Effector CD8-positive, alpha-beta T cell (primary cell): ENCODE measurements around the gene ADCY7.

Experiments
- DNase-seq: peaks from one replicate; lab custom pipeline; 2025; lab: John Stamatoyannopoulos, UW

Gene ADCY7

DNA sequence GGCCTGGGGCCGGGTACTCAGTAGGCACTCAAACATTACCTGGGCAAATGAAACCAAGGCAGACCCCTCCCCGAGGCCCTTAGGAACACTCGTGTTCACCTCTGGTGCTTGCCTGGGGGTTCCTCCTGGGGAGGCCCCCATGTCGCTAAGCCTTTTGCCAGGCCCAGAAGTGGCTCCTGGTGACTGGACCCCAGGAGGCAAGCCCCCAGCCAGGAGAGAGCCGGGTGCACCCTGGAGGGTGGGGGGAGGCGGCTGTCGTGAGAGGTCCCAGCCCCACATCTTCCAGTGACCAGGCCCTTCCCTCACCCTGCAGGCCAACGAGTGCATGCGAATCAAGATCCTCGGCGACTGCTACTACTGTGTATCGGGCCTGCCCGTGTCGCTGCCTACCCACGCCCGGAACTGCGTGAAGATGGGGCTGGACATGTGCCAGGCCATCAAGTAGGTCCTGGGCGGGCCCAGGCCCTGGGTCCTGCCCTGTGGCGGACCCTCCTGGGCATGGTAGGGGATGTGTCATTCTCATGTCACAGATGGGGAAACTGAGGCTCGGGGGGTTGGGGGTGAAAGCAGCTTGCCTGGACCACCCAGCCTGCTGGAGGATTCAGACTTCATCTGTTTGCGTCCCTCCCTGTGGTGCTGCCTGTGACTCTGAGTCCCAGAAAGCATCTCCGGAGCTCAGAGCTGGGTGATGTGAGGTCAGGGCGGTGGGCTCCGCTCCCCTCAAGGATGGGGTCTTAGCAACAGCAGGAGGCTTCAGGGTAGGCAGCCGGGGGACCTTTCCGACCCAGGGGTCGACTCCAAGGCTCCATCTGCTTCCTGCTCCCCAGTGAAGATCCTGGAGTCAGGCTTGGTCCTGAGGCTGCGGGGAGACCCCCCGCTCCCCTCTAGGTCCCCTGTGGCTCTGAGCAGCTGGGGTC lies 32.5 kb downstream of the ADCY7 start:
- DNase-seq, result no peak

DNA sequence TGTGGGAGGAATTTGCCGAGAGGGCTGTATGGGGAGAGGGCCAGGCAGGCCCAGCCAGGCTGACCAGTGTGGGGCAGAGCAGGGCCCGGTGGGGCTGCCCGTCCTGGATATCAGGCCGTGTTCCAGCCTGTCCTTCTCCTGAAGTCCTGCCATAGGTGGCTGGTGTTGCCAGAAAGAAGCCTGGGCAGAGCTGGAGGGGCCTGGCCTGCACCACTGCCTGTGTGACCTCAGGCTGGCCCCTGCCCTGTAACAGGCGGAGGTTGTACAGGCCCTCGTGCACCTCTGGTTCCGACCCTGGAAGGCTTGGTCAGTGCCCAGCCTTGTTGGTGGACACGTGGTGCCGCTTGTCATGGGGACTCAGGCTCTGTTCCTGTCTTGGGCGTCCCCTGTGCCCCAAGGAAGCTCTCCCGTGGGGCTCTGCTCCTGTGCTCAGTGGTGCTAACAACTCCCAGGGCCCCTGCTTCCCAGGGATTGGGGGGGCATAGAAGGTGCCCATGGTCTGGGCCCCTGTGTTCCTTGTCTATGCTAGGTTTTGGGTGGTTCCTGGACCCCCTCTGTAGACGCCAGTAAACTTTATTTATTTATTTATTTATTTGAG lies 33.3 kb downstream of the ADCY7 start:
- no peak for DNase-seq

DNA sequence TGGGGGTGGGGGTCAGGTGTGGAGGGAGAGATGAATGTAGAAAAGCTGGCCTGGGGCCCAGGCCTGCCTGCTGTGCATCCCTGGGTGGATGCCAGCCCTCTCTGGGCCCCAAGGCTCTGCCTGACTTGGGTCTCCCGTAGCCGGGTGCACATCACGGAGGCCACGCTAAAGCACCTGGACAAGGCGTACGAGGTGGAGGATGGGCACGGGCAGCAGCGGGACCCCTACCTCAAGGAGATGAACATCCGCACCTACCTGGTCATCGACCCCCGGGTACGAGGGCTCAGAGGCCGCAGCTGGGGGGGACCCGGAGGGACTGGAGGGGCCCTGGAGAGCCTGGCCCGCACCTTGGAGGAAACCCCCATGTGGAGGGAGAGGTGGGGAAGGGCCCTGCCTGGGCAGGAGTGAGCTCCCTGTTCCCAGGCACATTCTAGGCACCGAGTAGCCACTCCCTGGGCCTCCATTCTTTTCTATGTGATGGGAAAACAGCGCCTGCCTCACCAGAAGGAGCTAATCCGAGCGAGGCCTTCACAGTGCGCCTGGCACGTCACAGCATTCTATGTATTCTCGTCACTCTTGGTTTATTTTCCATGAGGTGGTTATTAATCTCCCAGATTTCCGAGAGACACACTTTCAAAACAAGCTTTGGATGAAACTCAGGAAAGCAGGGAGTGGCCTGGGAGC lies 34.7 kb downstream of the ADCY7 start:
- no peak for DNase-seq

DNA sequence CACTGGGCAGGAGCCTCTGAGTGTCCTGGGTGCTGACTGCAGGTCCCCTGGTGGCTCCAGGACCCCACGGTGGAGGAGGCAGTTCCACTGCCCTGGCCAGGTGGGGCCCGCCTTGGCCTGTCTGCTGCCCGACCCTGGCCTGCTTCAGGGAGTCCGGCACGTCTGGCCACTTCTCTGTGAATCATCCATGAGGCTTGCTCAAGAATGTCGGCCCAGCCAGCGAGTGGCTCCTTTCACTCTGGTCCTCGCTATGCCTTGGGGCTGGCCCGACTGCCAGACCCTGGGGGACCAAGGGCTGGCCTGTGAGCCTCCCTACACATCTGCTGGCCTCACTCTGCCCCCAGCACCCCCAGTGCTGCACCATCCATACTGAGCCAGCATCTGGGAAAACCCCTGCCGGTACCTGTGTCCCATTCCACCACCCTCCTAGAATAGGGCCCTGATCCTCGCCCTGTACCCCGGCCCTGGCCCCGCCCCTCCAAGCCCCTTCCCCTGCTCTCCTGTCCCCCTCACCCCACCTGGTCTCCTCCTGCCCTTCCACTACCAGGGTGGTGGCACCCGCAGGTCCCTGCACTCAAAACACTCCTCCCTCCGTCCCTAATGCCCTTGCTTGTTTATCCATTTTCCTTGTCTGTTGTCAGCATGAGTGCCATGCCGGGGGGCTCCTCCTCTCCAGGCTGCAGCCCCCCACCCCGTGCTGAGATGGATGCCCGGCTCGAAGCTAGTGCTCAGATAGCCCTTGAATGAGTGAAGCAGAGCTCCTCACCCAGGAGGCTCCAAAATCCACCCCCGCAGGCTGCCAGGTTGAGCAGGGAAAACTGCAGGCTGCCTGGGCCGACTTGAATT lies 35.5 kb downstream of the ADCY7 start:
- DNase-seq, result no peak

DNA sequence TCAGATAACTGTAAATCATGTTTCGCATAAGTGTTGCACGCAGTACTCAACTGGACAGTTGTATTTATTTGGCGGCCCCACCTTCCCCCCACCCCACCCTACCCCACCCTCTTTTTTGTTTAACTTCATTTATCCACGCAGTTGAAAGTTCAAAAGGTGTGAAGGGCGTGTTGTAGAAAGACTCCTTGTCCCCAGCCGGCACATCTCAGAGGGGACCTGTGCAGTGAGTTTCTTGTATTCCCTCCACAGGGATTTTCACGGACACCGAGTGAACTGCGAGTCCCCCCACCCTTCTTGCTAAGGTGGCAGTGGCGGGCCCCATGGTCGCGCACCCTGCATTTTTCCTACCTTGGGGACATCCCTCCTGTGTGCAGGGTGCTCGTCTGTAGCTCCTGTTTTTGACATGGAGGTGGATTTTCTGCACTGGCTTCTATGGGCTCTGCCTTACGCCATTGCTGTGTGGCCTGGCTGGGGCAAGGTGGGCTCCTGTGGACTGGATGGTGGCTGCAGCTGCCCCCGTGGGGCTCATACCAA lies 36.2 kb downstream of the ADCY7 start:
- no peak for DNase-seq

DNA sequence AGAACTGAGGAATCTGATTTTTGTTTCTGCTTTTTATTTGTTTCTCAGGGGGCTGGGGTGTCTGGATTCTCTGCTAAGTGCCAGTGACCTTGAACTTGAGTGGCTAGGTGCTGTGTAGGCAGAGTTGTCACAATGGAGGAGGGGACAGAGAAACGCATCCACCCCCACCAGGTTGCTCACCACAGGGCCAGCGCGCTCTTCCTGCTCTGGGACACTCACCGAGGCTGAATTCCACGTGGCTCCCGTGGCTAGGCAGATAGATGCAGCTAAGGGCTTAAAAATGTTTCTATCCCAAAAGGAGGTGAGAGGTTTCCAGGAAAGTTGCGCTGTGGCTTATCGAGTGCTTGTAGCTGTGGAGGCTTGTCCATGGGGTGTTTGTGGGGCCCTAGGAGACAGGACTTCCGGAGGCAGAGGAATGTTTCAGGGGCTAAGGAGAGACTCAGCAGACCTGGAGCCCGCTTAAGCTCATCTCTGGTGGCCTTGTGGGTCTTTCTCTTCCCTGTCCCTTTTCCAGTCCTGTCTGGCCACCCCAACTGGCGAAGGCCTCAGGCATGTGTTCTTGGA lies 36.8 kb downstream of the ADCY7 start:
- no peak for DNase-seq

DNA sequence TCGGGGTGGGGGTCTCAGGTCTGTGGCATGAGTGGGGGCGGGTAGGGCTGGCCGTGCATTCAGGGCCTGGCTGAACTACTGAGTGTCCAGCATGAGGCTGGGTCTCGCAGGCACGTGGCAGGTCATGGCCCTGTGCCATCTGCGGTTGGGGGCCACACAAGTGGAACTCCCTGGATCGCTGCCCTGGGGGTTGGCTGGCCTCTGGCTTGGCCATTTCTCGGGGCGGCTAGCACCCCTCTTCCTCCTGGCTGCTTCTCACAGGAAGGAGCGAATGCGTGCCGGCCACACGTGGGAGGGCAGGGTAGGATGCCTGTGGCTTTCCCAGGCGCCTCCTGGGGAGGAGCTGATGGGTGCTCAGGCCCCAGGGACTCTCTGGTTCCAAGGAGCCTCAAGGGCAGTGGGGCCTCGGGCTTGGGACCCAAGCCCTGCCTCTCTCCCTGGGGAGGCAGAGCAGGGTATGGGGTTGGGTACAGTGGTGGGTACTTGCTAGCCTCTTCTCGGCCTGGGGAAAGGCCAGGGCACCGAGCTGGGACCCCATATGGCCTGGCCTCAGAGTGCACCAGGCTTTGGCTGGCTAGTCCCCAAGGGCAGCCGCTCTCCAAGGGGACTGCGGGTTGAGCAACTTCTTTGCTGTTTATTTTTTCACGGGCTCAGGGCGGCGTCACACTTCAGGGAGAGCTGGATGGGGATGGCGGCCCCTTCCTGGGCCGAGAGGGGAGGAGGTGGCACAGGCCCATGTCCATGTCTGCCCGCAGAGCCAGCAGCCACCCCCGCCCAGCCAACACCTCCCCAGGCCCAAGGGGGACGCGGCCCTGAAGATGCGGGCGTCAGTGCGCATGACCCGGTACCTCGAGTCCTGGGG lies 37.5 kb downstream of the ADCY7 start:
- DNase-seq, result no peak

DNA sequence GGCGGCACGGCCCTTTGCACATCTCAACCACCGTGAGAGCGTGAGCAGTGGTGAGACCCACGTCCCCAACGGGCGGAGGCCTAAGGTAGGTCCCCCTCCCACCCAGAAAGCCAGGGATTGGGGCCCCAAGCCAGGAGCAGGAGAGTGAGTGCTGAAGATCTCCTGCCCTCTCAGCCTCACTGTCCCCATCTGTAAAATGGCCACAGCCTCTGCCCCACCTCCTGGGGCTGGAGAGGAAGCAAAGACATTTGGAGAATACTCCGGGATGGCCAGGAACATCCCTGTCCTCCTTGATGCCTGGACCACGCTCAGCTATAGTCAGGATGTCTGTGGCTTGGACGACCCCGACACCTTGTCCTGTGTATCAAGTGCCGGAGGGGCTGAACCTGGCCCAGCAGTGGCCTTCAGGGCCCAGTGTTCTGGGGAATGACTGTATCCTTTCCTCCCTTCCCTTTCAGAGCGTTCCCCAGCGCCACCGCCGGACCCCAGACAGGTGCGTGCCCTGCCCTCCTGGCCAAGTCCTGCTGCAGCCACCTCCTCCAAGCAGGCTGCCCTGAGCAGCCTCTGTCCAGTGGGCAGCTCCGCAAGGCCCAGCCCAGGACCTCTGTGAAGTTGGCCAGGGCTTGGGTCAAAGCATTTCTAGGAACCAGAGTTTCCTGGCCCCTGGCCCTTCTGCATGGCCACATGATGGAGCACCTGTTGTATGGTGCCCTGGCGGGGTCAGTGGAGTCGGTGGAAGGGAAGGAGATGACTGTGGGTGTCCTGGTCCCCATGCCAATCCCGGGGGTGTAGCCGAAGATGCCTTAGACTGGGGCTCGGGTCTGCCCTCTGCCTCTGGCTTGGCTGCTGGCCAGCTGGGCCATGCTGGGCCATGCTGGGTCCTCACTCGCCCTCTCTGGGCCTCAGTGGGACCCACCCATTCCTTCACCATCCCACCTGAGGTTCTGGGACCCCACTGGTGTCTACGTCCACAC lies 38.4 kb downstream of the ADCY7 start:
- no peak for DNase-seq

DNA sequence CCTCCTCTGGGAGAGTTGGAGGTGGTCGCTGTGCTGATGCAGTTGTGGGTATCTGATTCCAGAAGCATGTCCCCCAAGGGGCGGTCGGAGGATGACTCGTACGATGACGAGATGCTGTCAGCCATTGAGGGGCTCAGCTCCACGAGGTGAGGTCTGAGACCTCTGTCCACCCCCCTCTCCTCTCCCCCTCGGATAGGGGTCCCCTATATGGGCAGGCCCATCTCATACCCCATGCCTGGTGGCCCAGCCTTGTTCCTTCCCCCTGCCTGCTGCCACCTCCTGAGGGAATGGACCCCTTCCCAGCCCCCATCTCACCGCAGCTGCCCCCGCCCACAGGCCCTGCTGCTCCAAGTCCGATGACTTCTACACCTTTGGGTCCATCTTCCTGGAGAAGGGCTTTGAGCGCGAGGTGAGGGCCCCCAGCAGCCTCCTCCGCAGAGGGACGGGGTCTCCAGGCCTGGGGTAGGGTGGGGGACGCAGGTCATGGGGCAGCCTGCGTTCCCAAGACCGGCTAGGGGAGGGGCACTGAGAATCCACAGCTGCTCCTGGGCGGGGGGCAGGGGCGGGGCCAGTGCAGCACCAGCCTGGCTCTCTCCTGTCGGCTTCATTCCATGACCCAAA lies 39.2 kb downstream of the ADCY7 start:
- no peak for DNase-seq

DNA sequence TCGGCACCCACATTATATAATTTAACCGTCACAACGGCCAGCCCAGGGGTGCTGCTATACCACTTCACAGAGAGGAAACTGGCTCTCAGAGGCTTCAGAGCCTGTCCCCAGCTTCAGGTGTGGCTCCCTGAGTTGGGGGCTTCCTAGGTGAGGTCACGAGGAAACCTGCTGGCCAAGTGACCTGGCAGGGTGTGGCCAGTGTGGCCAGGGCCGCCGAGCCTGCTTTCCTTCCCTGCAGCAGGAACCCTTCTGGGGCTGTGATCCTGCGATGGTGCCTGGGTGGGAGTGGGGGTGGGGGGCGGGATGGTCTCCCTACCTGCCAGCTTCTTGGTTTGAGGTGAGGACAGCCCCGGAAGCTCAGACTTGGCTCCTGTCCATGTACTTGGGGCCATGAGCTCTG lies 39.9 kb downstream of the ADCY7 start:
- no peak for DNase-seq

DNA sequence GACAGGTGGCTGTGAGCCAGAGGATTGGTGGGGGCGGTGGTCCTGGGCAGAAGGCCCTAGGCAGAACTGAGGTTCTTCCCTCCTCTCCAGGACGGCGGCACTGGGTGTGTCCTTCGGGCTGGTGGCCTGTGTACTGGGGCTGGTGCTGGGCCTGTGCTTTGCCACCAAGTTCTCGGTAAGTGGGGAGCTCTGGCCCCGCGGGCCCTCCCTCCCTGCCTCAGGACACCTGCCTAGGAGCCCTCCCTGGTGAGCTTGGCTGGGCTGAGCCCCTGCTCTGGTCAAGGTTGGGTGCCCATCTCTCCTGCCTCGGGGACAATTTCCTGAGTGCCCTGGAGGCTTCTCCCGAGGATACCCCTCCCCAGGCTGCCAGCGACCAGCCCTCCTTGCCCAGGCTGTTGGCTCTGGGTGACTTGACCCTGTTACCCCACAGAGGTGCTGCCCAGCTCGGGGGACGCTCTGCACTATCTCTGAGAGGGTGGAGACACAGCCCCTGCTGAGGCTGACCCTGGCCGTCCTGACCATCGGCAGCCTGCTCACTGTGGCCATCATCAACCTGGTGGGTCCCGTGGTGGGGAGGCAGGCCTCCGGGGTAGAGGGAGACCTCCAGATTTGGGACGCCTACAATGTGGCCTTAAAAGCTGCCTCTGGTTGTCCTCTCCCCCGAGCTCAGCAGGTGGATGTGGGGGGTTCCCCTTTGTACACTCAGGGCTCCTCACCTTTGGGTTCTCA lies 42.0 kb downstream of the ADCY7 start:
- no peak for DNase-seq

DNA sequence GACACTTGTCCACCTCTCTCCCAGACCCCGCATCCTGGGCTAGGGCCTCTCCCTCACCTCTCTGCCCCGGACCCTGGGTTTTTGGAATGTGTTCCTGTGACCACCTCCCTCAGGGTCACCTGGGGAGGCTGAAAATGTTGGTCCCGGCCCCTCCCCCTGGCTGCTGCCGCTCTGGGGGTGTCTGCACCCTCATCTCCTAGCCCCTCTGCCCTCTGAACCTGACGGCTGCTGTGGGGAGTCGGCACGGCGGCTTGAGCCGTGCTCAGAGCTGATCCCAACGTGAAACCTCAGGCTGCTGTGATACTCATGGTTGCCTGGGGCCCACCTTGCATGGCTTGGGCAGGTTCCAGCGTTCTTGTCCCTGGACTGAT lies 42.8 kb downstream of the ADCY7 start:
- DNase-seq, result no peak

DNA sequence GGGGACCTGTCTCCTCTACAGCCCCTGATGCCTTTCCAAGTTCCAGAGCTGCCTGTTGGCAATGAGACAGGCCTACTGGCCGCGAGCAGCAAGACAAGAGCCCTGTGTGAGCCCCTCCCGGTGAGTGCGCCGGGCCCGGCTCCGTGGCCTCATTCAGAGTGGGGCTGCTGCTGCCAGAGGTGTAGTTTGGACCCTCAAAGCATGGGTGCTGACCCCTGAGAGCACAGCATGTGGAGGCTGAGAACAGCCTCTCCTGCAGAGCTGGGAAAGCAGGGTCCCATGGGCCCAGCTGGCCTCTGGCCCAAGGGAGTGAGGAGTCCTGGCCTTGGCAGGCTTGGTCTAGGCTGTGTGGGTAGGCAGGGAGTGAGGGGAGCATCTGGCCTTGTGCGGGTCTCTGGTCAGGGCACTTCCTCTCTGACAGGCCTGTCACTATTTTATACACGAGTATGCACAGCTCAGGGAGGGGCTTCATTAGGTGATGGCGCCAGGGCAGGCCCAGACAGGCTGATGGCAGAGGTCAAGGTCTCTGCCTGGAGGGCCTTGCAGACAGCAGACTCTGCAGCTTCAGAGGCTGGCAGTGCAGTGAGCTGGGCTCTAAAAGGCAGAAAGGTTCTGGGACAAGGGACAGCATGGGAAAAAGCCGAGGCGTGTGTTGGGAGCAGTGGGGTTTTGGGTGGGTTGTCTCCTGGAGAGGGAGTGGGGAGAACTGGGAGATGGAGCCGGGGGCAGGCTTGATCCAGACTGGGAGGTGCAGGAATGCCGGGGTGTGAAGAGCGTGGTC lies 43.4 kb downstream of the ADCY7 start:
- no peak for DNase-seq

DNA sequence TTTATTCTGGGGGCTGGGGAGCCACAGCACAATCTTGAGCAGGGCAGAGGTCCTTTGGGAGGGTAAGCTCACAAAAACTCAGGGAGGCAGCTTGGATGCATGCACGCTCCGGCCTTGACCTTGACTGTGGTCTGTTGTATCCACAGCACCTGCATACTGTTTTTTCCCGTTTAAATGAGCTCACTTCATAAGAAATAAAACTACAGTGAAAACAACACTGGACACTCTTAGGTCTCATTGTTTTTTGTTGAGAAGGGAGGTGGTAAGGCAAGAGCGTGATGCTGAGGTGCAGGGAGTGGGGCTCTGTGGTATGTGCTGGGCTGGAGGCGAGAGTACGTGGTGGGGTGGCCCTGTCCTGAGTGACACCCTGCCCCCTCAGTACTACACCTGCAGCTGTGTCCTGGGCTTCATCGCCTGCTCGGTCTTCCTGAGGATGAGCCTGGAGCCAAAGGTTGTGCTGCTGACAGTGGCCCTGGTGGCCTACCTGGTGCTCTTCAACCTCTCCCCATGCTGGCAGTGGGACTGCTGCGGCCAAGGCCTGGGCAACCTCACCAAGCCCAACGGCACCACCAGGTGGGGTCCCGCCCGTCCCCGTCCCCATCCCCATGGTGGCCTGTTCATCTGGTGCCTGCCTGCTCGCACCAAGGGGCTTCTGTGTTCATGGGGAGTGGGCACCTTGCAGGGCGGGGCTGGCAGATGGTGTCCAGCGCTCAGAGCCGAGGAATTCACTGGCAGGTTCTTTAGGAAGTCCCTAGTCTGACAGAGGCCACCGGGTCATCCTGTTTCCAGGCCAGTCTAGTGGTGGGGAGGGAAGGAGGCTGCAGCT lies 44.2 kb downstream of the ADCY7 start:
- DNase-seq, result no peak

DNA sequence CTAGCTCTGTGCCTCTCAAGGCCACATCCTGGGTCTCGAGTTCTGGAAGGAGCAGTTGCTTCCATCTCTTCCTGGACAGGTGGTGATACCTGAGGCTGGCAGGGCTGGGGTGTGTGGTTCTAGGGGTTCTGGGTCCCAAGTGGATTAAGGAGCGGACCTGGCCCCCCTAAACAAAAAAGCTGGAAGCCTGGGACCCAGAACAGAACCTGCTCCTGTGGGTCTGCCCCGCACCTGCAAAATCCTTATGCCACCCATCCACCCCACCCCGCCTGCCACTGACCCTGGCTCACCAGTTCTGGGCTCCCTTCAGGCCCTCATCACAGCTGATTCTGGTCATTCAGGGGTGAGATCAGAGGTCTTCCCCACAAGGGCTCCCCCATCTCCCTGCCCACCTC lies 44.8 kb downstream of the ADCY7 start:
- DNase-seq, result no peak

DNA sequence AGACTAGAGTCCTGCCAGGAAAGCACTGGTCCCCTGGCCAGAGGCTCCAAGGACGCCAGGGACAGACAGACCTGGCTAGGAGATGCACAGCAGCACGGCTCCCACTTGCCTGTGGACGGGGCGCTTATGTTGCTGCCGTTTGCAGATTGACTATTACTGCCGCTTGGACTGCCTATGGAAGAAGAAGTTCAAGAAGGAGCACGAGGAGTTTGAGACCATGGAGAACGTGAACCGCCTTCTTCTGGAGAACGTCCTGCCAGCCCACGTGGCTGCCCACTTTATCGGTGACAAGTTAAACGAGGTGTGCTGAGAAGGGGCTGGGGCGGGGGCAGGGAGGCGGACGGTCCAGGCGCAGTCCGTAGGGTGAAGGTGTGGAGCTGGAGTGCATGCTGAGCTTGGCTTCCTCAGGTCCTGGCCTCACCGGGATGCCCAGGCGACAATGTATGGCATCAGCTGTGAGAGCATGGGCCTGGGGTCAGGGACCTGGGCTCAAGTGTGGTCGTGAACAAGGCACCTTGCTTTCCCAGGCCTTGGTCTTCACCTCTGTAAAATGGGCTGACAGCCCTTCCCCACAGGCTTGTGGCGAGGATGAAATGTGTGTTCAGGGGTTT lies 45.6 kb downstream of the ADCY7 start:
- DNase-seq, result no peak
